AG09319 (cell line): Measurements from ENCODE around the gene MEX3A.
"Not testable (repeated sequence)": the region's sequence is repeated elsewhere in the genome, so short reads cannot be mapped to it uniquely, and the experiment has no call there.

Experiments
- DNase-seq: peaks from one replicate; pipeline ENCODE4 v3.0.0-alpha.2; 2010; ENCODE audit warnings: low read depth; ENCODE audit errors: extremely low read depth
- TF ChIP-seq, protein P1 (sequence below): IDR thresholded peaks from 2 replicates; pipeline ENCODE4 v1.5.1; 2011; ENCODE audit warnings: low read depth, mild to moderate bottlenecking, inconsistent platforms, low read length, moderate library complexity

The MEX3A gene

DNA sequence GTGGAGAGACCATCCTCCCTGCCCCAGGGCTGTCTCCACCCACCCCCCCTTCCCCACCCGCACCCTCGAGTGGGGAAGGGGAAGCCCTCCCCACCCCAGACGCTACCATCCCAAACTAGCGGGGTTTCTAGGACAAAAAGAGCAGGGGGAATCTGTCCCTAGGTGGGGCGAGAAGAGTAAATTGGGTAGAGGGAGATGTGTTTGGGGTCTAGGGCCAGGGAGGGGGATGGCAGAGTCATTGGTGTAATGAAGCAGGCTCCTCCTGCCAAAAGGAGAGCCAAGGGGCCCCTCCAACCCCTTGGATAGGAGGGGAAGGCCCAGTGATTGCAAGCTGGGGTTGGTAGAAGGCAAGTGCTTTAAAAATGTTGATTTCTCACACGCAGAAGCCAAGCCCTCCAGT is 10.0 kb downstream of the MEX3A start:
- no peak for DNase-seq
- TF ChIP-seq, protein P1, sequence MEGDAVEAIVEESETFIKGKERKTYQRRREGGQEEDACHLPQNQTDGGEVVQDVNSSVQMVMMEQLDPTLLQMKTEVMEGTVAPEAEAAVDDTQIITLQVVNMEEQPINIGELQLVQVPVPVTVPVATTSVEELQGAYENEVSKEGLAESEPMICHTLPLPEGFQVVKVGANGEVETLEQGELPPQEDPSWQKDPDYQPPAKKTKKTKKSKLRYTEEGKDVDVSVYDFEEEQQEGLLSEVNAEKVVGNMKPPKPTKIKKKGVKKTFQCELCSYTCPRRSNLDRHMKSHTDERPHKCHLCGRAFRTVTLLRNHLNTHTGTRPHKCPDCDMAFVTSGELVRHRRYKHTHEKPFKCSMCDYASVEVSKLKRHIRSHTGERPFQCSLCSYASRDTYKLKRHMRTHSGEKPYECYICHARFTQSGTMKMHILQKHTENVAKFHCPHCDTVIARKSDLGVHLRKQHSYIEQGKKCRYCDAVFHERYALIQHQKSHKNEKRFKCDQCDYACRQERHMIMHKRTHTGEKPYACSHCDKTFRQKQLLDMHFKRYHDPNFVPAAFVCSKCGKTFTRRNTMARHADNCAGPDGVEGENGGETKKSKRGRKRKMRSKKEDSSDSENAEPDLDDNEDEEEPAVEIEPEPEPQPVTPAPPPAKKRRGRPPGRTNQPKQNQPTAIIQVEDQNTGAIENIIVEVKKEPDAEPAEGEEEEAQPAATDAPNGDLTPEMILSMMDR: no peak

GRCh38 chr1:156071332-156071816 is 10.9 kb downstream of the MEX3A start:
- DNase-seq: not testable (repeated sequence)

DNA sequence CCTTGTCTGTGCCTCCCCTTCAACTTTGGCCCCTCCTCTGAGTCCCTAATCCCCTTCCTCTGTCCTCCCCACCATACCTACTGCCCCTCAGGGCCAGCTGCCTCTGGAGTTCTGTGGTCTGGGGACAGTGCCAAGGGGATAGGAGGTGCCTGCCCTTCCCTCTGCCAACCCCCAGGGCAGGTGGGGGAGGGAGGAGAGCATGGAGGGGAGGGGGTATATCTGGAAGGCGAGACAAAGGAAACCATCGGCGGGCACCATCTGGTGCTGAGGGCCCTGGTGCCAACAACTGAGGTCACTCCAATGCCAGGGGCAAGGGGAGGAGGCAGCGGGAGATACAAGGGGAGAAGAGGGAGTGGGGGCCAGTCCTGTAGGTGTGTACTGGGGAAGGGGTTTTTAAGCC is 11.7 kb downstream of the MEX3A start:
- TF ChIP-seq, protein P1: no peak
- DNase-seq: no peak

DNA sequence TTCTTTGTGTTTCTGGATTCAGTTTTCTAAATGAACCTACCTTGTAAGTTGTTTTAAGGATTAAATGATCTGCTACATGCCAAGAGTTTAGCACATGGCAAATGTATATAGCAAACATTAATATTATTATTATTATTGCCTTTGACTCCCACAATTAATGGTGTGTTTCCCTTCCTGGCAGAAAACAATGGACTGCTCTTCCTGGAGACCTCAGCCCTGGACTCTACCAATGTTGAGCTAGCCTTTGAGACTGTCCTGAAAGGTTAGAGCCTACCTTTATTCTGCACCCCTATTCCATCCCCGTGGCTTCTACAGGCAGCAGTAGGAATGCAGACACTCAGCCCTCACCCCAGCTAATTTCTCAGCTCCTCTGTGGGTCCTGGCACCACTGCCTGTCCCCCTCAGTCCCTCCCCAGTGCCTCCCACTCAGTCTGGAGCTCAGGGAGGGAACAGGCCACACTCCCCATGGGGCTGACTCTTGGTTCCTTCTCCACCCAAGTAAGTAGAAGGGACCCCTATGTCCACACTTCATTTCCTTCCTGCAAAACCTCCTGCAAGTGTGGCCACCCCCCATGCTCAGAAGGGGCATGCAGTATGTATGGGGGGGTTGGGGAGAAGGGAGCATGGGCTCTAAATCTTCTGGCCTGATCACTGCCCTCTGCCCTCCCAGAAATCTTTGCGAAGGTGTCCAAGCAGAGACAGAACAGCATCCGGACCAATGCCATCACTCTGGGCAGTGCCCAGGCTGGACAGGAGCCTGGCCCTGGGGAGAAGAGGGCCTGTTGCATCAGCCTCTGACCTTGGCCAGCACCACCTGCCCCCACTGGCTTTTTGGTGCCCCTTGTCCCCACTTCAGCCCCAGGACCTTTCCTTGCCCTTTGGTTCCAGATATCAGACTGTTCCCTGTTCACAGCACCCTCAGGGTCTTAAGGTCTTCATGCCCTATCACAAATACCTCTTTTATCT is 12.5 kb downstream of the MEX3A start:
- TF ChIP-seq, protein P1: no peak
- no peak for DNase-seq

DNA sequence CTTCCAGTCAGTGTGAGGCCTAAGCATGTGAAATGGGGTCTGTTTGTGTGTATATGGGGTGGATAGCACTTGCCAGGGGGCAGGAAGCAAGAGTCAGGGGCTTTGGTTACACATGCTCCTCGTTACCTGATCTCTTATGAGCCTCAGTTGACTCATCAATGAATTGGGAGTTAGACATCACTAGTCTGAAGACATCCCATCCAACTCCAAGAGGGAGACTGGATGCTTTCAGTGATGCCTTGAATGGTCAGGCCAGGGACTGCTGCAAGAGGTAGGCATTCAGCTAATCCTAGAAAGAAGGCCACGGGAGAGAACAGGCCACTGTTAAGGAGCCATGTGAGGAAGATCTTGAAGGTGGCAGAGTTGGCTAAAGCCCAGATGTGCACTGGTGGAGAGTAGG is 15.0 kb downstream of the MEX3A start:
- TF ChIP-seq, protein P1: no peak
- DNase-seq: no peak

DNA sequence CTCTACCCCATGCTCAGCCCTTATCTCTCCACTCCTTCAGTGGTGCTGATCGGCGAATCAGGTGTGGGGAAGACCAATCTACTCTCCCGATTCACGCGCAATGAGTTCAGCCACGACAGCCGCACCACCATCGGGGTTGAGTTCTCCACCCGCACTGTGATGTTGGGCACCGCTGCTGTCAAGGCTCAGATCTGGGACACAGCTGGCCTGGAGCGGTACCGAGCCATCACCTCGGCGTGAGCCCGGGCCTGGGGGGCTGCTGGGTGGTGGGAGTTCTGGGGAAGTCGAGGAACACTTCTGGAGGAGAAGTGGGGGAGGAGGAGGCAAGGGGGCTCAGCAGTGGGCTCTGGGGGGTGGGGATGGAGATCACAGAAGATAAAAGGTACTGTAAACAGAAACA is 16.4 kb downstream of the MEX3A start:
- no peak for DNase-seq
- TF ChIP-seq, protein P1: no peak

GRCh38 chr1:156065212-156065611 is 17.1 kb downstream of the MEX3A start:
- no peak for DNase-seq
- TF ChIP-seq, protein P1: no peak
